22Rv1 (cell line): Measurements from ENCODE around the gene DPYSL4.

Experiments used
- ZFX ChIP-seq: fragments of 450-650 bp; IDR thresholded peaks from 2 replicates; pipeline ENCODE4 v1.6.1; 2017; ENCODE audit warnings: antibody characterized with exemption, borderline replicate concordance
- TF ChIP-seq, protein P1 (sequence below): fragments of 450-650 bp; IDR thresholded peaks from 2 replicates; pipeline ENCODE4 v1.5.1; 2017; ENCODE audit warnings: mild to moderate bottlenecking

DNA sequence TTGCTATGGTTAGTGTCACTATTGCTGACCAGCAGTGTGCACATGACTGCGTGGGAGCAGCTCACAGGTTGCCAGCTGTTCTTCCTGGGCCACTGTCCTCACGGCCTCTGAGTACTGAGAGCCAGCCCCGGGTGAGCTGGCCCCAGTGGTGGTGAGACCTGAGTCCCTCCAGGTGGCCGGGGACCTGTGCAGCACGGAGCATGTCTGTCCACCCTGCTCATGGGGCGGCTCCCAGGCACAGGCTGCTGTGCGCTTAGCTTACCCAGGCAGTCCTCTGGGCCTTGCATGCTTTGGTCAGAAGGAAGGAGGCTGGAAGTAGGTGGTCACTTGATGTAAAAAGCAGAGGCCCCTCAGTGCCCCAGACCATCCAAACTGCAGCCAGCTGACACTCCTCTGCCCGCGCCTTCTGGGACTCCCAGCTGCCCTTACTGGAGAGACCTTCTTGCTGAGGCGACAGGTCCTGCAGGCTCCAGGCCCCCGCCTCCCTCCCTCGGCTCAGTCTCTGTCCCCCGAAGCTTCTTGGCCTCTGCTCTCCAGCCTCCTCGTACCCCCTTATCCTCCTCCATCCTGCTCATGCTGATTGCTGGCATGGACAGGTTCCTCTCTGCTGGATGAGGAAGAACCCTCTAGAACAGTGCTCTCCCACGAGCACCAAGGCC lies 30.9 kb upstream of the DPYSL4 start:
- TF ChIP-seq, protein P1, sequence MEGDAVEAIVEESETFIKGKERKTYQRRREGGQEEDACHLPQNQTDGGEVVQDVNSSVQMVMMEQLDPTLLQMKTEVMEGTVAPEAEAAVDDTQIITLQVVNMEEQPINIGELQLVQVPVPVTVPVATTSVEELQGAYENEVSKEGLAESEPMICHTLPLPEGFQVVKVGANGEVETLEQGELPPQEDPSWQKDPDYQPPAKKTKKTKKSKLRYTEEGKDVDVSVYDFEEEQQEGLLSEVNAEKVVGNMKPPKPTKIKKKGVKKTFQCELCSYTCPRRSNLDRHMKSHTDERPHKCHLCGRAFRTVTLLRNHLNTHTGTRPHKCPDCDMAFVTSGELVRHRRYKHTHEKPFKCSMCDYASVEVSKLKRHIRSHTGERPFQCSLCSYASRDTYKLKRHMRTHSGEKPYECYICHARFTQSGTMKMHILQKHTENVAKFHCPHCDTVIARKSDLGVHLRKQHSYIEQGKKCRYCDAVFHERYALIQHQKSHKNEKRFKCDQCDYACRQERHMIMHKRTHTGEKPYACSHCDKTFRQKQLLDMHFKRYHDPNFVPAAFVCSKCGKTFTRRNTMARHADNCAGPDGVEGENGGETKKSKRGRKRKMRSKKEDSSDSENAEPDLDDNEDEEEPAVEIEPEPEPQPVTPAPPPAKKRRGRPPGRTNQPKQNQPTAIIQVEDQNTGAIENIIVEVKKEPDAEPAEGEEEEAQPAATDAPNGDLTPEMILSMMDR, result no peak
- TF ChIP-seq ZFX, result no peak
